Esophagus squamous epithelium (tissue), 5 donors: ENCODE measurements around the gene ELMO1. TPM values are rescaled to one million over a fixed set of nuclear protein-coding genes. Genes with fewer than 3 reads are reported as not detected.

Source experiments
- DNase-seq: peaks from one replicate; lab custom pipeline; 2025; lab: John Stamatoyannopoulos, UW
- H3K27ac ChIP-seq, 4 donors: fragments of 200-600 bp; sonication (generic); one replicate each; pipeline ENCODE4 v1.5.1; 2016 to 2019; ENCODE audit warnings: mild to moderate bottlenecking in 1 of 4
- H3K27me3 ChIP-seq, 4 donors: fragments of 200-600 bp; sonication (generic); 1 replicate in 3 of 4; 2 replicates in 1 of 4; pipeline versions ENCODE4 v1.5.1 to v1.6.0; 2017 to 2021; ENCODE audit warnings: antibody characterized with exemption in 1 of 4
- H3K36me3 ChIP-seq, 3 donors: fragments of 200-600 bp; sonication (generic); one replicate each; pipeline ENCODE4 v1.5.1; 2016 to 2019
- H3K4me1 ChIP-seq, 3 donors: fragments of 200-600 bp; sonication (generic); one replicate each; pipeline ENCODE4 v1.5.1; 2017 to 2019
- H3K4me3 ChIP-seq, 4 donors: fragments of 200-600 bp; sonication (generic); 1 replicate in 3 of 4; 2 replicates in 1 of 4; pipeline ENCODE4 v1.5.1; 2016 to 2019; ENCODE audit warnings: mild to moderate bottlenecking in 2 of 4, moderate library complexity in 1 of 4
- H3K9me3 ChIP-seq, 3 donors: fragments of 200-600 bp; sonication (generic); one replicate each; pipeline ENCODE4 v1.5.1; 2016 to 2019
- CTCF ChIP-seq, 6 experiments: fragments of 450-650 bp in 4 of 6; fragments of 200-600 bp in 2 of 6; sonication (generic) in 2 of 6; IDR thresholded peaks; one replicate each; pipeline ENCODE4 v1.5.1; 2016 to 2019; ENCODE audit warnings: antibody characterized with exemption in 6 of 6, mild to moderate bottlenecking in 4 of 6, moderate library complexity in 4 of 6
- POLR2A ChIP-seq, 4 donors: fragments of 450-650 bp; IDR thresholded peaks; one replicate each; pipeline ENCODE4 v1.6.1; 2017; ENCODE audit warnings: antibody characterized with exemption in 4 of 4, mild to moderate bottlenecking in 4 of 4, moderate library complexity in 3 of 4
- WGBS, 2 donors: methylation state at CpG; one replicate each; pipeline ENCODE4 v1.1.5; 2018; 5-methylcytosine and 5-hydroxymethylcytosine counted together
- intact Hi-C: fragments of 100-400 bp; cut with DNase I; formaldehyde crosslinking; loops from one replicate; pipeline ENCODE4 v1.15.0; 2022
- total RNA-seq, 4 donors: library from RNA; depleted of rRNA; stranded (reverse); fragments of >200 nt; gene quantifications; one replicate each; pipeline ENCODE4 v1.1.0, GENCODE V29; 2016
- donor health status: DM: yes; HTN: yes; CAD: no.

Gene ELMO1
- total RNA-seq, 4 donors from 2014 or later, result 0.68 to 36.6 (median 11.8) TPM

- H3K9me3 ChIP-seq, result no peaks in the 10 kb centered on the region
- intact Hi-C loops, result no loop called here
- H3K4me3 ChIP-seq, result no peak overlapping the region
- H3K27ac ChIP-seq, result peak overlapping the region in 3 of 4 donors; percentile 1 to 61 (median 40)
- peak; percentile 8 for DNase-seq
- H3K36me3 ChIP-seq, result no peaks in the 10 kb centered on the region
- H3K4me1 ChIP-seq, result peaks cover 0 to 18% (median 3%) of the 10 kb centered on the region in 3 donors
- 66 to 68% methylated on average over 3 to 6 of the region's 6 CpGs for WGBS, 2 donors
- no peaks in the 10 kb centered on the region for H3K27me3 ChIP-seq
- TF ChIP-seq POLR2A (IDR thresholded peaks at IDR 0.05), result no peak
Measured at GRCh38 chr7:37385787-37386186, 62.9 kb downstream of the ELMO1 start.

- H3K4me3 ChIP-seq, result no peak overlapping the region
- no peak for DNase-seq
- peaks cover 0 to 4% (median 0%) of the 10 kb centered on the region in 3 donors for H3K4me1 ChIP-seq
- H3K27me3 ChIP-seq, result no peaks in the 10 kb centered on the region
- no peak for TF ChIP-seq CTCF (IDR thresholded peaks at IDR 0.05)
- TF ChIP-seq POLR2A (IDR thresholded peaks at IDR 0.05), result no peak
- no peak overlapping the region for H3K27ac ChIP-seq
- intact Hi-C loops, result no loop called here
- no peaks in the 10 kb centered on the region for H3K9me3 ChIP-seq
- H3K36me3 ChIP-seq, result no peaks in the 10 kb centered on the region
- WGBS, 2 donors, result 44 to 58% methylated on average over 1 of the region's 1 CpG
Measured at GRCh38 chr7:37382546-37383088, 66.0 kb downstream of the ELMO1 start.

- TF ChIP-seq CTCF (IDR thresholded peaks at IDR 0.05) (no peak), POLR2A (IDR thresholded peaks at IDR 0.05) (no peak)
Measured at GRCh38 chr7:37380831-37381230, 67.8 kb downstream of the ELMO1 start.

GRCh38 chr7:37379546-37380277 is 69.0 kb downstream of the ELMO1 start:
- Histone ChIP-seq H3K36me3 (no peaks in the 10 kb centered on the region), H3K27me3 (no peaks in the 10 kb centered on the region), H3K9me3 (peaks cover 0 to 15% (median 3%) of the 10 kb centered on the region in 3 donors), H3K4me1 (no peaks in the 10 kb centered on the region), H3K27ac (no peak overlapping the region), H3K4me3 (no peak overlapping the region)
- TF ChIP-seq CTCF (IDR thresholded peaks at IDR 0.05), result no peak
- no peak for TF ChIP-seq POLR2A (IDR thresholded peaks at IDR 0.05)
- WGBS, 2 donors, result 56 to 80% methylated on average over 4 of the region's 4 CpGs
- no peak for DNase-seq
- intact Hi-C loops, result no loop called here

More at GRCh38 chr7:37380831-37381230, 67.8 kb downstream of the ELMO1 start:
- intact Hi-C loops, result no loop called here
- H3K27ac ChIP-seq, result no peak overlapping the region
- 52 to 72% methylated on average over 4 of the region's 4 CpGs for WGBS, 2 donors
- DNase-seq, result no peak
- no peak overlapping the region for H3K4me3 ChIP-seq
- peaks cover 0 to 9% (median 3%) of the 10 kb centered on the region in 3 donors for H3K9me3 ChIP-seq
- no peaks in the 10 kb centered on the region for H3K36me3 ChIP-seq
- peaks cover 0 to 4% (median 0%) of the 10 kb centered on the region in 3 donors for H3K4me1 ChIP-seq
- H3K27me3 ChIP-seq, result no peaks in the 10 kb centered on the region

- no peak overlapping the region for H3K4me3 ChIP-seq
- H3K36me3 ChIP-seq, result no peaks in the 10 kb centered on the region
- H3K27me3 ChIP-seq, result no peaks in the 10 kb centered on the region
- 71 to 83% methylated on average over 5 of the region's 5 CpGs for WGBS, 2 donors
- no peak for TF ChIP-seq CTCF (IDR thresholded peaks at IDR 0.05)
- TF ChIP-seq POLR2A (IDR thresholded peaks at IDR 0.05), result no peak
- intact Hi-C loops, result no loop called here
- no peaks in the 10 kb centered on the region for H3K4me1 ChIP-seq
- H3K27ac ChIP-seq, result no peak overlapping the region
- no peak for DNase-seq
- peaks cover 0 to 15% (median 3%) of the 10 kb centered on the region in 3 donors for H3K9me3 ChIP-seq
Measured at GRCh38 chr7:37377231-37377630, 71.4 kb downstream of the ELMO1 start.
